ENCODE measurements around the gene TNS1. TPM values are rescaled to one million over a fixed set of nuclear protein-coding genes. Genes with fewer than 3 reads are reported as not detected.

Gene TNS1
- total RNA-seq, 1 experiment from 2014 or later, result 3.4 TPM

DNA sequence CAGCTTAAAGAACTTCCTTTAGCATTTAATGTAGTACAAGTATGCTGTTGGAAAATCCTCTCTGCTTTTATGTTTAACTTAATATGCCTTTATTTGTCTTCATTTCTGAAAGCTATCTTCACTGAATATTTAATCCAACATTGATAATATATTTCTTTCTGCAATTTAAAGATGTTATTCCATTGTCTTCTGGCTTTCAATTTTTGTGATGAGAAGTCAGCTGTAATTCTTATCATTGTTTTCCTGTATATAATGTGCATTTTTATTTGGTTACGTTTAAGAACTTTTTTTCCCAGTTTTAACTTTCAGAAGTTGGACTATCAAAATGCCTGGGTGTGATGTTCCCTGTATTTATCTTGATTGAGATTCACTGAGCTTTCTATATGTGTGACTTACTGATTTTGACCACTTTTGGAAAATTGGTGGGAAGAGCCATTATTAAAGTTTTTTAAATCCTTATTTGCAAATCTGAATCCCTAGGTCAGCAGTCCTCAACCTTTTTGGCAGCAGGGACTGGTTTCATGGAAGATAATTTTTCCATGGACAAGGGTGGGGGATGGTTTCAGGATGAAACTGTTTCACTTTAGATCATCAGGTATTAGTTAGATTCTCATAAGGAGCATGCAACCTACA, 241.0 kb downstream of the TNS1 start:
- Histone ChIP-seq H4K20me1 (ENCODE audit: control insufficient read depth, insufficient read depth, insufficient read length) (no peaks in the 10 kb centered on the region), H3K79me2 (ENCODE audit: insufficient read depth, low read length) (no peaks in the 10 kb centered on the region), H2BK120ac (ENCODE audit: low read depth, low read length, poor library complexity, severe bottlenecking) (no peak overlapping the region), H3K14ac (ENCODE audit: insufficient read depth, low read length) (no peak overlapping the region), H4K5ac (ENCODE audit: insufficient read length, low read depth, low read length) (no peak overlapping the region), H2BK15ac (ENCODE audit: low read depth, low read length) (no peak overlapping the region), H2BK20ac (ENCODE audit: low read depth, low read length, poor library complexity, severe bottlenecking) (no peak overlapping the region), H3K9me3 (ENCODE audit: control insufficient read depth, low read depth, low read length) (no peaks in the 10 kb centered on the region), H3T11ph (ENCODE audit: low read length) (no peak overlapping the region), H2AK5ac (ENCODE audit: insufficient read length, low read length) (no peak overlapping the region), H3K18ac (ENCODE audit: insufficient read length, low read depth, low read length) (no peak overlapping the region), H3K4ac (ENCODE audit: low read depth, low read length) (no peak overlapping the region), H3K23ac (ENCODE audit: insufficient read length, low read depth, low read length) (no peak overlapping the region), H3K56ac (ENCODE audit: insufficient read length, low read depth, low read length) (no peak overlapping the region), H3K9ac (ENCODE audit: extremely low read depth, insufficient read length, low read length) (no peak overlapping the region), H3K23me2 (ENCODE audit: insufficient read length, low read depth, low read length, poor library complexity, severe bottlenecking) (no peaks in the 10 kb centered on the region), H2BK5ac (ENCODE audit: insufficient read length, low read length) (no peak overlapping the region), H3K4me1 (ENCODE audit: insufficient read depth, low read length) (no peaks in the 10 kb centered on the region), H3K27me3 (ENCODE audit: insufficient read depth, low read length) (no peaks in the 10 kb centered on the region; the same call in 1 of the 2 replicates), H2AFZ (ENCODE audit: low read length) (no peak overlapping the region), H3K27ac (ENCODE audit: insufficient read length, low read depth, low read length) (no peak overlapping the region), H3K4me2 (ENCODE audit: insufficient read depth, insufficient read length, low read length) (no peak overlapping the region), H4K8ac (replicated peaks; ENCODE audit: insufficient read length, low read depth, low read length) (no peak overlapping the region), H2BK12ac (ENCODE audit: insufficient read length, low read depth, low read length) (no peak overlapping the region), H4K91ac (ENCODE audit: insufficient read length, low read depth, low read length) (no peak overlapping the region), H3K79me1 (ENCODE audit: insufficient read depth, low read depth, low read length, poor library complexity, severe bottlenecking) (no peaks in the 10 kb centered on the region)
- no CpG with 5 or more reads among the region's 1 CpG for WGBS (ENCODE audit: extremely low coverage, insufficient read length, low lambda C conversion rate)
- Mint-ChIP-seq H3K4me1 (peaks cover 2% of the 10 kb centered on the region in 2 experiments), H3K27ac (no peak overlapping the region), H3K27me3 (ENCODE audit: low read depth) (peaks cover 12% of the 10 kb centered on the region), H3K36me3 (ENCODE audit: insufficient read depth in 1 of 3, low read depth in 3 of 3) (peaks cover 4 to 14% (median 6%) of the 10 kb centered on the region in 3 experiments), H3K4me3 (no peak overlapping the region), H3K9me3 (peaks cover 23 to 27% of the 10 kb centered on the region in 2 experiments)
- TF ChIP-seq, protein P1, sequence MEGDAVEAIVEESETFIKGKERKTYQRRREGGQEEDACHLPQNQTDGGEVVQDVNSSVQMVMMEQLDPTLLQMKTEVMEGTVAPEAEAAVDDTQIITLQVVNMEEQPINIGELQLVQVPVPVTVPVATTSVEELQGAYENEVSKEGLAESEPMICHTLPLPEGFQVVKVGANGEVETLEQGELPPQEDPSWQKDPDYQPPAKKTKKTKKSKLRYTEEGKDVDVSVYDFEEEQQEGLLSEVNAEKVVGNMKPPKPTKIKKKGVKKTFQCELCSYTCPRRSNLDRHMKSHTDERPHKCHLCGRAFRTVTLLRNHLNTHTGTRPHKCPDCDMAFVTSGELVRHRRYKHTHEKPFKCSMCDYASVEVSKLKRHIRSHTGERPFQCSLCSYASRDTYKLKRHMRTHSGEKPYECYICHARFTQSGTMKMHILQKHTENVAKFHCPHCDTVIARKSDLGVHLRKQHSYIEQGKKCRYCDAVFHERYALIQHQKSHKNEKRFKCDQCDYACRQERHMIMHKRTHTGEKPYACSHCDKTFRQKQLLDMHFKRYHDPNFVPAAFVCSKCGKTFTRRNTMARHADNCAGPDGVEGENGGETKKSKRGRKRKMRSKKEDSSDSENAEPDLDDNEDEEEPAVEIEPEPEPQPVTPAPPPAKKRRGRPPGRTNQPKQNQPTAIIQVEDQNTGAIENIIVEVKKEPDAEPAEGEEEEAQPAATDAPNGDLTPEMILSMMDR (conservative IDR thresholded peaks at IDR 0.05), result no peak
- DNase-seq, result no peak
